Cardiac muscle cell (in vitro differentiated cells and primary cell): ENCODE results near the gene CHPT1. TPM values are rescaled to one million over a fixed set of nuclear protein-coding genes. Genes with fewer than 3 reads are reported as not detected.

Experiments used
- DNase-seq, 2 donors: peaks; one replicate each; pipeline versions ENCODE4 v3.0.0 to v3.0.0-alpha.2; 2010 to 2017; ENCODE audit warnings: low read depth in 1 of 2, low spot score in 1 of 2
- H3K27ac ChIP-seq: fragments of 200-600 bp; sonication (generic); 2 replicates; pipeline ENCODE4 v1.5.1; 2016
- H3K27me3 ChIP-seq: fragments of 200-600 bp; sonication (generic); 2 replicates; pipeline ENCODE4 v1.6.0; 2016; ENCODE audit warnings: control low read depth
- H3K36me3 ChIP-seq: fragments of 200-600 bp; sonication (generic); 2 replicates; pipeline ENCODE4 v1.5.1; 2016; ENCODE audit warnings: control low read depth
- H3K4me1 ChIP-seq: fragments of 200-600 bp; sonication (generic); 2 replicates; pipeline ENCODE4 v1.8.1; 2017; ENCODE audit warnings: low read depth, mild to moderate bottlenecking, mixed run types
- H3K4me3 ChIP-seq: fragments of 200-600 bp; sonication (generic); 2 replicates; pipeline ENCODE4 v1.5.1; 2016; ENCODE audit warnings: mild to moderate bottlenecking
- H3K9me3 ChIP-seq: fragments of 200-600 bp; sonication (generic); 2 replicates; pipeline ENCODE4 v1.5.1; 2017; ENCODE audit warnings: low read depth, mild to moderate bottlenecking, control low read depth
- CTCF ChIP-seq: IDR thresholded peaks from 2 replicates; pipeline ENCODE4 v1.5.1; 2012; ENCODE audit warnings: low read depth, mild to moderate bottlenecking, low read length
- polyA plus RNA-seq: library from polyadenylated mRNA; unstranded; fragments of >200 nt; fragmentation: Nextera tagmentation; extraction: Ambion mirVana; gene quantifications from 2 replicates; pipeline ENCODE4 v1.2.1, GENCODE V29; 2016
- total RNA-seq: library from RNA; depleted of rRNA; stranded (reverse); fragments of >200 nt; gene quantifications from 2 replicates; pipeline ENCODE4 v1.2.3, GENCODE V29; 2016

CHPT1 gene
- total RNA-seq: 13.7 and 35.6 TPM in 2 replicates
- 44.4 and 51.1 TPM in 2 replicates for polyA plus RNA-seq

- no peaks in the 10 kb centered on the region for H3K4me1 ChIP-seq
- peak within 1 kb of the TSS; percentile 85 for H3K27ac ChIP-seq
- TF ChIP-seq CTCF: no peak
- H3K4me3 ChIP-seq: peak within 1 kb of the TSS; percentile 98
- no peaks in the 10 kb centered on the region for H3K9me3 ChIP-seq
- DNase-seq: peak; percentile 59 to 84
- H3K36me3 ChIP-seq: no peaks in the 10 kb centered on the region
- no peaks in the 10 kb centered on the region for H3K27me3 ChIP-seq
These were observed at the start of gene CHPT1 for GRCh38 chr12:101697197-101697929. Gene CHPT1 (plus strand): TSS chr12:101697640. CDS start chr12:101697862, 222 bp downstream.

GRCh38 chr12:101647711-101648110 is 49.7 kb upstream of the CHPT1 start:
- no peaks in the 10 kb centered on the region for H3K4me1 ChIP-seq
- no peak overlapping the region for H3K27ac ChIP-seq
- H3K9me3 ChIP-seq: no peaks in the 10 kb centered on the region
- DNase-seq: no peak
- no peak for TF ChIP-seq CTCF
- H3K4me3 ChIP-seq: no peak overlapping the region
- no peaks in the 10 kb centered on the region for H3K36me3 ChIP-seq
- peaks cover 99% of the 10 kb centered on the region for H3K27me3 ChIP-seq

GRCh38 chr12:101648195-101648594 is 49.2 kb upstream of the CHPT1 start:
- Histone ChIP-seq H3K27ac (no peak overlapping the region), H3K27me3 (peaks cover 99% of the 10 kb centered on the region), H3K4me1 (no peaks in the 10 kb centered on the region), H3K9me3 (no peaks in the 10 kb centered on the region), H3K4me3 (no peak overlapping the region), H3K36me3 (no peaks in the 10 kb centered on the region)
- TF ChIP-seq CTCF: no peak
- DNase-seq: no peak

GRCh38 chr12:101650346-101651117 is 46.9 kb upstream of the CHPT1 start:
- TF ChIP-seq CTCF: no peak
- no peaks in the 10 kb centered on the region for H3K9me3 ChIP-seq
- H3K27me3 ChIP-seq: peaks cover 88% of the 10 kb centered on the region
- no peak for DNase-seq
- H3K4me3 ChIP-seq: no peak overlapping the region
- H3K27ac ChIP-seq: no peak overlapping the region
- no peaks in the 10 kb centered on the region for H3K4me1 ChIP-seq
- H3K36me3 ChIP-seq: no peaks in the 10 kb centered on the region

- Histone ChIP-seq H3K4me3 (no peak overlapping the region), H3K27me3 (peaks cover 65% of the 10 kb centered on the region), H3K27ac (no peak overlapping the region), H3K9me3 (no peaks in the 10 kb centered on the region), H3K36me3 (no peaks in the 10 kb centered on the region), H3K4me1 (no peaks in the 10 kb centered on the region)
- DNase-seq: no peak
- TF ChIP-seq CTCF: no peak
These were observed 44.4 kb upstream of the CHPT1 start for GRCh38 chr12:101653030-101653429.
